ENCODE measurements around the gene DKK3.
A peak's percentile ranks its signal among the peaks of the same experiment; 100 is the strongest.

Gene DKK3

DNA sequence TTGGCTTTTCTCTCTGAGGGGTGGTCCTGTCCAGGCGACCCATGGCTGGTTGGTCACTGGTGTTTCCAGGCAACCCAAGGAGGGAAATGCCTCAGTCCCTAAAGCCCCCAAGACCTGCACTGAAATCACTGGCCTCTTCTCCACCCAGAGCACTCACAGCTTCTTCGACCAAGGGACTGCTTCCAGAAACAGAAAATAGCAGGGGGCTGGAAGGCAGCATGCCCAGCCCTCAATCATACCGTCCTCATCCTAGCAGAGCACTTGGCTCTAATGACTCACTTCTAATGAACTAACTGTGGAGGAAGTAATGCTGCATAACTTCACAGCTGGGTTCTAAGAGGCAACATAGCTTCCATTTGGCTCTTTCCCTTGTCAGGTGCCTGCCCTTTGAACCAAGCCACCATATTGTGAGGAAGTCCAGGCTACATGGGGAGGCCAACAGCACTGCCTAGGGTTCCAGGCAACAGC lies 27.6 kb downstream of the DKK3 start:
- DNase-seq = no peak

DNA sequence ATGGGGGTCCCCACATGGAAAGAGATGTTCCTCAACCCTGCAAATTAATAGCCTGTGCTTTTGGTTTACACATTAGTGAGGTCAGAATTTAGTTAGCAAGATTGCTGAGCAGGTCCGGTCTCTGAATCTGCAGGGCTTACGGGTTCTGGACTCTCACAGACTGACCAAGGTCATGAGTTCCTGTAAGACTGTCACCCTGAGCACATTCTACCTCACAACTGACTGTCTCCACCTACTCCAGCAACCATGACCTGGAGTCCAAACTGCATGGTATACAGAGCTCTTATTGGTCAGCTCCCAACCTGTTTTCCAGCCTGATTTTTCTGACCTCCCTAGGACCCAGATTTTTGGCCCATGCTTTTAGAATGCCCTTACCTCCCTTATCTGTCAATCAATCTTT lies 28.2 kb downstream of the DKK3 start:
- no peak for DNase-seq

DNA sequence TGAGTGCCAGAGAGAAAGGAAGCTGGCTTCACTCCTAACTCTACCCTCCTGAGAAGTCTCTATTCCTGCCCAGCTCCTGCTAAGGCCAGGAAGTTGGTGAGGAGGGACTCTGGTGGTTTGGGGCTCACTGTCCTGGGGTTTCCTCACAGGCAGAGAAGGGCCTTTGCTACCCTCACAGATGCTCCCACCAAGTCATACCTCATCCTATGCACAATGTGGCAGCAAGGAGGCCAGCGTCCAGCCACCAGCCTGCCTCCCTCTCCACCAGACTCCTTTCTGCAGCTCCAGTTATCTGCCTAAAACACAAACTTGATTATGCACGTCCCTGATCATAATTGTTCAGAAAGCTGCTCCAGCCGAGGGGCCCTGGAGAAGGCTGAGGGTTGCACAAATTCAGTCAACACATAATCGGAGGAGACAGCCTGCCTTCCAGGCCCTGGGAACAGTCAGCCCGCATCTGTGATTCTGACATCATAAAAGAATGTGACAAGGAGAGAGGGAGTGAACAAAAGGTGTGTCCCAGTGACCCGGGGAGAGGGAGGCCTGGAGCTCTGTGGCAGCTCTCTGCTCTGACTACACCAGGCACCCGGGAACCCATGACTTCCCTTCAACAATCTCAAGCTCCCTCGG lies 28.8 kb downstream of the DKK3 start:
- no peak for DNase-seq

- DNase-seq = peak; percentile 45
Measured at GRCh38 chr11:11978792-11979487, 29.5 kb downstream of the DKK3 start.

DNA sequence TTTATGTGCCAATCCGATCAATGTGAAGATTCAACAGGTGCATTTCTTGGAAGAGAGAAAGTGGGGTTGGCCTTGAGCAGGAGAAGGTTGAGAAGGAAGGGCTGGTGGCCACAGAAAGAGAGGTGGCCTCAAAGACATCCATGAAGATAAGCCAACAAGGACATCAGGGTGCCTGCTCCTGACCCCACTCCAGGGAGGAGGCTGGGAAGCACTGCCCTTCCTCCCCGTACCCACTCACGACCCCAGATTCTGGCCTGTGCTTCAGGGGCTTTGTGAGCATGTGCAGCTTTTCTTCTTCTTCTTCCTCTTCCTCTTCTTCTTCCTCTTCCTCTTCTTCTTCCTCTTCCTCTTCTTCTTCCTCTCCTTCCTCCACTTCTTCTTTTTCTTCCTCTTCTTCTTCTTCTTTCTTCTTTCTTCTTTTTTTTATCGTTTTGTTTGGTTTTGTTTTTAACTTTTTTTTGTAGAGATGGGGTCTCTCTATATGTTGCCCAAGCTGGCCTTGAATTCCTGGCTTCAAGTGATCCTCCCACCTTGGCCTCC lies 30.3 kb downstream of the DKK3 start:
- DNase-seq = no peak

GRCh38 chr11:11977206-11977938 lies 31.1 kb downstream of the DKK3 start:
- DNase-seq = no peak

DNA sequence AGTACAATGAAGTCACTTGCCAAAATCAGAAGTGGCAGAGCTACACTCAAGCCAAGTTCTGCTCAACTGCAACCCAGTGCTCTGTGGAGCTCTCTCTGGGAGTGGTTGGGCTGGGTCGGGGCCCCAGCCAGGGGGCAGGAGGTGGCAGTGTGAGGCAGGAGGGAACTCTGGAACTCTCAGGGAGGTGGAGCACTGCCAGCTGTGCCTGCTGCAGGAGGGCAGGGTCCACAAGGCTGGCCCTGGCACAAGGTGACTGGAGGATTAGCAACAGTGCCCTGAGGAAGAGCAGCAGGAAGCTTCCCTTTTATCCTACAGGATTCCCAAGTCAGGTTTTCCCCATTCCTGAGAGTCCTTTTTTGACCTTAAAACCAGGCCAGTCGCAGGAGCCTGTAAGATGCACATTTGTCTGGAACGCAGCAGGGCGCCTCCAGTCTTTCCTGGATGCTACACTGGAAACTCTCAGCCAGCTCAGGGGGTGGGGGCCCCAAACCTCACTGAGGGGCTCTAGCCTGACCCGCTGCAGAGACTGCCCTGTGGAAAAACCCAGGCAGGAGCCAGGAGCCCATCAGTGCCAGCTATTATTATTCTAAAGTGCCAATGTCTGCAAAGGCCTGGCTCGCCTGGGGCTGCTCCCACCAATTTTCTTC lies 31.8 kb downstream of the DKK3 start:
- DNase-seq = no peak

- peak; percentile 15 for DNase-seq
Measured at GRCh38 chr11:11975201-11976092, 33.0 kb downstream of the DKK3 start.

DNA sequence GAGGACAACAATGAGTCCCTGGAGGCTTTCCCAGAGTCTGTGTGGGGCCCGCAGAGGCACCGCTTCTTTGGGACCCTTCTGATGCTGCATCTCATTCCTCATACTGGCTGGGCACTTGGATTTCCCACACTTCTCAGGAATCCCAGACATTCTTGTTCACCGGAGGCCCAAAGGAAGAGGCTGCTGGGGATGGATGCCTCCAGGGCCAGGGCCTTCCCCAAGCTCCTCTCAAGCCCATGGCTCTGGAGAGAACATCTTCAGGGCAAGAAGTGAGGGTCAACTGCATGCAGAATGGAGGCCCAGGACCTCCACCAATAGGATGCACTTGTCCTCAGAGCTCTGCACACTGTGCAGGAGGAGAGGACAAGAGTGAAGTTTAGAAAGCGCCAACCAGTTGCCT lies 34.6 kb downstream of the DKK3 start:
- no peak for DNase-seq

- DNase-seq = no peak
Measured at GRCh38 chr11:11973361-11973800, 35.0 kb downstream of the DKK3 start.

- DNase-seq = no peak
Measured at GRCh38 chr11:11972730-11973341, 35.6 kb downstream of the DKK3 start.

GRCh38 chr11:11971906-11972547 lies 36.4 kb downstream of the DKK3 start:
- no peak for DNase-seq

GRCh38 chr11:11970556-11970955 lies 37.9 kb downstream of the DKK3 start:
- no peak for DNase-seq

GRCh38 chr11:11969380-11970215 lies 38.8 kb downstream of the DKK3 start:
- no peak for DNase-seq

GRCh38 chr11:11968511-11969280 lies 39.7 kb downstream of the DKK3 start:
- DNase-seq = no peak

DNA sequence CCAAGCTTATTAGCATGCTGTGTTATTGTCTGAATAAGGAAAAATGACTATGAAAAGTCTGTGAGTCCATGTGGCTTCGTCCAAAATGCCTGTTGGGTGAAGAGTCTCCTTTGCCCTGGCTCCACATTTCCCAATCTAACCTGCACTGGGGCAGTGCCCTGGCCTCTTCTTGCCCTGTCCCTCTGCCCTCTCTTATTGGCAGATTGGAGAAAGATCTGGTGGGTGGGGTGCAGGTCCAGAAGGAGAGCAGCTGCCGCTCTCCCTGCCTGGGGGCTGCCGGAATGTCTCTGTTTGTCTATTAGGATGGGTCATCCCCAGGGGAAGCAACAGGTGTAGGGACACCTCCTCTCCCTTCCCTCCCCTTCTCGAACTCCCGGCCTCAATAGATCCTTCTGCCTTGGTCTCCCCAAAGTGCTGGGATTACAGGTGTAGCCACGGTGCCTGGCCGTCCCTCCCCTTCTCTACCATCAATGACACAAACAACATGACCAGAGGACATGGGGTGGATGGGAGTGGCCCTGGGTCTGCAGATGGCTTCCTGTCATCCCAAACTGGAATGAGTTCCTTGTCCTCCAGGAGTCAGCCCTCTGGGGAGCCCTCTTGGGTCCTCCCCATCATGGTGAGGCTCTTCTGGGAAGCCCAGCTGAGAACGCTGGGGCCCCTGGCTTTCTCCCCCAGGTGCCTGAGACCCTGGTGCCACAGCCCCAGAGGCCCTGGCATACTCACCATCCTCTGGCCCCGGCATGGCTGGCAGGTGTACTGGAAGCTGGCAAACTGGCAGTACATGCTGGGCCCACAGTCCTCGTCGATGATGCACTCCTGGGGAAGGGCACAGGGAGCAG lies 40.5 kb downstream of the DKK3 start:
- DNase-seq = no peak

DNA sequence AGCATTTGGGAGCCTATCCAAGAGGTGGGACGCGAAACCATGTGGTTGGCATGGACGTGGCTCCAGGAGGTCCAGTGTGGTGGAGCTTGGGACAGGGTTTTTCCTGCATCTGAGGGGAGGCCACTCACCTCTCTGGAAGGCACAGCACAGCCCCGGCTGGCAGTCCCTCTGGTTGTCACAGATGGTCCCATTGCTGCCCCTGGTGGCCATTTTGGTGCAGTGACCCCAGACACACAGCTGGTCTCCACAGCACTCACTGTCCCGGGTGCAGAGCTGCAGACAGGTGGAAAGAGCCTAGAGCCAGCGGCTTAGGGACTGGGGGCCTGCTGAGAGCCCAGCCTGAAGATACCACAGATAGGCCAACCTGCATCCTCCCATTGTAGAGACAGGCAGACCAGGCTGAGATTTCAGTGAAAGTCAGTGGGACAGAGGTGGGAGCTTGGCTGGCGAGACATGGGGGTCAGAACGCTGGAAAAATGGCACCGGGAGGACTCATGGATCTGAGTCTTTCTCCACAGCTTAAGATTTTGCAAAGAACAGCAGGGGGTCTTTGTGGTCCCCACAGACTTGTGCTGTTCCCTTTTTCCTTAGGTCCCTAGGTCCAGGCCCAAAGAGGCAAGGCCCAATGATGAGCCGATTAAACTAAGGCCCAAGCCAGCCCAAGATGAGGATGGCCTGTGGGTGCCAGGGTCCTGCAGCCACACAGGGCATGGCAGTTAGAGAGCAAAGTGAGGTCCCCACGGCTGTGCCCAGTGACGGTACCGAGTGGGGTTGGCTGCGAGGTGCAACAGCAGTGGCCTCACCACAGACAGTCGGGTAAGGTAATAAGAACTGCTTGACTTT lies 41.4 kb downstream of the DKK3 start:
- peak; percentile 55 for DNase-seq

Data from NCI-H1092 (cell line).